SU-DHL-6 (cell line): Measurements from ENCODE around the gene PRR7.
"Not testable (repeated sequence)": the region's sequence is repeated elsewhere in the genome, so short reads cannot be mapped to it uniquely, and the experiment has no call there.

ENCODE experiments used
- CTCF ChIP-seq: fragments of 200-600 bp; sonication (generic); IDR thresholded peaks from one replicate; pipeline ENCODE4 v1.5.1; 2017; ENCODE audit warnings: antibody characterized with exemption, mild to moderate bottlenecking, low read length, moderate library complexity; ENCODE audit not compliant: insufficient read depth, poor library complexity, severe bottlenecking
- EZH2phosphoT487 ChIP-seq: fragments of 200-600 bp; sonication (generic), shearing (Covaris generic); conservative IDR thresholded peaks from 2 replicates; pipeline ENCODE4 v1.6.1; 2018; ENCODE audit warnings: mild to moderate bottlenecking, antibody characterized with exemption, low read length, moderate library complexity, mixed read lengths

GRCh38 chr5:177417081-177417480 lies 29.5 kb upstream of the PRR7 start:
- not testable (repeated sequence) for TF ChIP-seq CTCF, EZH2phosphoT487
